Neural cell (in vitro differentiated cells): ENCODE measurements around the gene LRWD1. TPM values are rescaled to one million over a fixed set of nuclear protein-coding genes. Genes with fewer than 3 reads are reported as not detected.

Experiments
- H2AFZ ChIP-seq: fragments of 200-600, 300-800 bp; sonication (generic), shearing (Covaris generic); 2 replicates; pipeline ENCODE4 v1.6.0; 2014; ENCODE audit warnings: low read depth, mild to moderate bottlenecking, antibody characterized with exemption, low read length, moderate library complexity
- H3F3A ChIP-seq: fragments of 200-600 bp; shearing (Covaris generic); 2 replicates; pipeline ENCODE4 v1.6.1; 2016; ENCODE audit warnings: mild to moderate bottlenecking, moderate library complexity, mixed read lengths, antibody characterized with exemption, low read length; ENCODE audit not compliant: insufficient read depth, poor library complexity, severe bottlenecking
- H3K27ac ChIP-seq: fragments of 200-600, 300-800 bp; sonication (generic), shearing (Covaris generic); 2 replicates; pipeline ENCODE4 v1.5.1; 2014; ENCODE audit warnings: mild to moderate bottlenecking, low read length, moderate library complexity
- H3K27me3 ChIP-seq: fragments of 300-800, 200-600 bp; sonication (generic), shearing (Covaris generic); 2 replicates; pipeline ENCODE4 v1.6.0; 2014; ENCODE audit warnings: mild to moderate bottlenecking, low read depth, low read length, moderate library complexity; ENCODE audit not compliant: insufficient read depth
- H3K36me3 ChIP-seq: fragments of 300-800, 200-600 bp; sonication (generic), shearing (Covaris generic); 2 replicates; pipeline ENCODE4 v1.5.1; 2014; ENCODE audit warnings: mild to moderate bottlenecking, antibody characterized with exemption, low read length, moderate library complexity; ENCODE audit not compliant: insufficient read depth
- H3K4me2 ChIP-seq: fragments of 300-800, 200-600 bp; sonication (generic), shearing (Covaris generic); 2 replicates; pipeline ENCODE4 v1.6.0; 2014; ENCODE audit warnings: mild to moderate bottlenecking, low read length
- H3K4me3 ChIP-seq: fragments of 300-800, 200-600 bp; sonication (generic), shearing (Covaris generic); 2 replicates; pipeline ENCODE4 v1.5.1; 2014; ENCODE audit warnings: mild to moderate bottlenecking, low read length, moderate library complexity
- H3K79me2 ChIP-seq: fragments of 200-600 bp; shearing (Covaris generic); replicated peaks from 2 replicates; pipeline ENCODE4 v1.6.0; 2014; ENCODE audit warnings: mild to moderate bottlenecking, low read length, moderate library complexity; ENCODE audit not compliant: insufficient read depth
- H3K9ac ChIP-seq: fragments of 300-800, 200-600 bp; sonication (generic), shearing (Covaris generic); 2 replicates; pipeline ENCODE4 v1.6.1; 2016; ENCODE audit warnings: mild to moderate bottlenecking, low read length, mixed read lengths
- H3K9me2 ChIP-seq: fragments of 200-600 bp; shearing (Covaris generic); 2 replicates; pipeline ENCODE4 v1.6.1; 2016; ENCODE audit warnings: mild to moderate bottlenecking, low read length, mixed read lengths; ENCODE audit not compliant: insufficient read depth
- H3K9me3 ChIP-seq: fragments of 200-600, 300-800 bp; sonication (generic), shearing (Covaris generic); 2 replicates; pipeline ENCODE4 v1.6.1; 2016; ENCODE audit warnings: mild to moderate bottlenecking, mixed run types, low read length, moderate library complexity, mixed read lengths
- H4K20me1 ChIP-seq: fragments of 200-600 bp; shearing (Covaris generic); 2 replicates; pipeline ENCODE4 v1.6.1; 2016; ENCODE audit warnings: mild to moderate bottlenecking, mixed run types; ENCODE audit not compliant: insufficient read depth
- EP300 ChIP-seq: fragments of 450-650 bp; conservative IDR thresholded peaks from 2 replicates; pipeline ENCODE4 v1.6.1; 2014; ENCODE audit warnings: antibody characterized with exemption, mild to moderate bottlenecking, moderate library complexity; ENCODE audit not compliant: poor library complexity, severe bottlenecking
- EZH2 ChIP-seq: fragments of 200-600, 300-800 bp; shearing (Covaris generic), sonication (generic); IDR thresholded peaks from 2 replicates; pipeline ENCODE4 v1.6.1; 2014; ENCODE audit warnings: antibody characterized with exemption, low read length, borderline replicate concordance, mild to moderate bottlenecking; ENCODE audit not compliant: insufficient read depth, poor library complexity, severe bottlenecking
- MXI1 ChIP-seq: fragments of 450-650 bp; conservative IDR thresholded peaks from 2 replicates; pipeline ENCODE4 v1.6.1; 2014; ENCODE audit warnings: antibody characterized with exemption, mild to moderate bottlenecking; ENCODE audit not compliant: poor library complexity, severe bottlenecking
- POLR2AphosphoS5 ChIP-seq: IDR thresholded peaks from 2 replicates; pipeline ENCODE4 v1.6.1; 2012
- RAD21 ChIP-seq: fragments of 450-650 bp; conservative IDR thresholded peaks from 2 replicates; pipeline ENCODE4 v1.6.1; 2014; ENCODE audit warnings: antibody characterized with exemption, mild to moderate bottlenecking, moderate library complexity
- SMC3 ChIP-seq: fragments of 450-650 bp; conservative IDR thresholded peaks from 2 replicates; pipeline ENCODE4 v1.6.1; 2014; ENCODE audit warnings: antibody characterized with exemption, mild to moderate bottlenecking, moderate library complexity; ENCODE audit not compliant: poor library complexity
- TAF1 ChIP-seq: IDR thresholded peaks from 2 replicates; pipeline ENCODE4 v1.6.1; 2012; ENCODE audit warnings: low read depth
- polyA plus RNA-seq: library from polyadenylated mRNA; depleted of rRNA; stranded (reverse); fragments of >200 nt; gene quantifications from 2 replicates; pipeline ENCODE4 v1.2.3, GENCODE V29; 2014
- TF ChIP-seq, protein P1 (sequence below): IDR thresholded peaks from 2 replicates; pipeline ENCODE4 v1.6.1; 2012; ENCODE audit warnings: borderline replicate concordance
- TF ChIP-seq, protein P2 (sequence below): fragments of 450-650 bp; IDR thresholded peaks from 2 replicates; pipeline ENCODE4 v1.5.1; 2014; ENCODE audit warnings: antibody characterized with exemption, mild to moderate bottlenecking, moderate library complexity; ENCODE audit not compliant: poor library complexity, severe bottlenecking

The LRWD1 gene
- polyA plus RNA-seq, 1 donor from 2014 or later = 85.5 TPM

DNA sequence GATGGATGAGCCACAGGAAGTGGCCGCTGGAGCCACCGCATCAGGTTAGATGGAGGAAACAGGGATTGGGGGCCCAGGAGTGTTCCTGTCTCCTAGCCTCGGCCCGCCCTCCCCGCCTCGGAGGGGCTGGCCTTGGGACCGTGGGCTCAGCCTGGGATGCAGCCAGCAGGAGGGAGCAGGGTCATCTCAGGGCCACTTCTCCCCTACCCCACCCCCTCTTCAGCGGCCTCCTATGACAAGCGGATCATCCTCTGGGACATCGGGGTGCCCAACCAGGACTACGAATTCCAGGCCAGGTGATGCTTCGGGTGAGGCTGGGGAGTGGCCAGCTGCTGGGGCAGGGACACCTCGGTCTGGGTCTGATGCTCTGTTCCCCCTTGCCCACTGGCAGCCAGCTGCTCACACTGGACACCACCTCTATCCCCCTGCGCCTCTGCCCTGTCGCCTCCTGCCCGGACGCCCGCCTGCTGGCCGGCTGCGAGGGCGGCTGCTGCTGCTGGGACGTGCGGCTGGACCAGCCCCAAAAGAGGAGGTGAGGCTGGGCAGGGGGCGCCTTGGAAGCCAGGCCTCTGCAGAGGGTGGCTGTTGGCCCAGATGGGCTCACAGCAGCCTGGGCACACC, 4.7 kb downstream of the LRWD1 start:
- Histone ChIP-seq H3K9me2 (no peaks in the 10 kb centered on the region), H4K20me1 (no peaks in the 10 kb centered on the region), H3K9ac (no peak overlapping the region), H3K9me3 (no peaks in the 10 kb centered on the region), H3K4me2 (no peak overlapping the region), H3K4me3 (no peak overlapping the region), H3K79me2 (peaks cover 4% of the 10 kb centered on the region), H3K36me3 (no peaks in the 10 kb centered on the region), H3F3A (no peaks in the 10 kb centered on the region), H2AFZ (no peak overlapping the region), H3K27me3 (no peaks in the 10 kb centered on the region), H3K27ac (no peak overlapping the region)
- TF ChIP-seq SMC3 (no peak), MXI1 (no peak)

DNA sequence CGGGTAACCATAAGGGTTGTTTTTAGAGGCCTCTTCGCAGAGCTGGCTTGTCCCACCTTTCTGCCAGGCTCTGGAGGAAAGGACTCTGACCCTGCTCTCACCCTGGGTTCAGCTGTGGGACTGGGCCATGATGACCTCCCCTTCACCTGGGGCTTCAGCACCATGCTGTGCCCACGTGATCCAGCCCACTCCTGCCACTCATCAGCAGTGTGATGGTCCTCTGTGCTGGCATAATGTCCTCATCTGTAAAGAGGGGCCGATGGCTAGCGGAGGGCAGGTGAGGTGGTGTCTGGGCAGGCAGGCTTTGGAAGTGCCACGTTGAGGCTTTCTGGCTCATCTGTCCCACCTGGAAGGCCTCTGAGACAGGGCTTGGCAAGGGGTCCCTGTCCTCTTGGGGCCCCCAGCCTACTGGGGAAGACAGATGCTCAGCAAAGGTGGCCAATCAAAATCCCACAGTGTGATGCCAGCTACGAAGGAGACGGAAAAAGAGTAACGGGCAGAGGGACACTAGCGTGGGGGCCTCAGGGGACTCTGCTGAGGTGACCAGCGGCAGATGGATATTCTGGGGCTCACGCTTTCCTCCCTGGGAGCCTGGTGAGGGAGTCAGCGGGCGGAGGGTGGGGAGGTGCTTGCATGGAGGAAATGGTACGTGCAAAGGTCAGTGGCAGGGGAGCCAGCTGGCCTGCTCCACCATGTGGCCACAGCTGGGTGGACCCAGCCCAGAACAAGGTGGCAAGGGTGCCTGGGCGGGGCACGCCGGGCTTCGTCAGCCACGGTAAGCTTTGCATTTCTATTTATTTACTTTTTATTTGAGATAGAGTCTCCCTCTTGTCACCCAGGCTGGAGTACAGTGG, 5.4 kb downstream of the LRWD1 start:
- Histone ChIP-seq H3K9ac (no peak overlapping the region), H3K36me3 (no peaks in the 10 kb centered on the region), H3K9me2 (no peaks in the 10 kb centered on the region), H3K79me2 (peaks cover 2% of the 10 kb centered on the region), H4K20me1 (no peaks in the 10 kb centered on the region), H3K9me3 (no peaks in the 10 kb centered on the region), H3K4me3 (no peak overlapping the region), H3F3A (no peaks in the 10 kb centered on the region), H3K4me2 (no peak overlapping the region), H3K27me3 (no peaks in the 10 kb centered on the region), H2AFZ (no peak overlapping the region), H3K27ac (no peak overlapping the region)
- TF ChIP-seq SMC3 = no peak

DNA sequence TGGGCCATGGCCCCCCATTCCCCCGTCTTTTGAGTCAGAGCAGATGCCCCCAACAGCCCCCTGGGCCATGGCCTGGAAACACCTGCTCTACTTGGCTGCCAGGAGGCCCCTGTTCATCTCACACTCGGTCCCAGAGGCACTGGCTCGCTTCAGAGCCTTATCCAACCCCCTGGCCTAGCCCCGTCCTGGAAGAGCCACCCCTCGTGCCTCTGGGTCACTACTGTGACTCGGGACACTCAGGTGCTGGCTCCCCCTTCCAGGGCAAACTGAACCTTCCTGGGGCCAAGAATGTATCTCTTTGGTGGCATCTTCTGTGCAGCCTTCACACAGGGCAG, 7.0 kb downstream of the LRWD1 start:
- H3K4me2 ChIP-seq = no peak overlapping the region
- H3K27me3 ChIP-seq = no peaks in the 10 kb centered on the region
- H3F3A ChIP-seq = no peaks in the 10 kb centered on the region
- no peak overlapping the region for H3K9ac ChIP-seq
- no peak overlapping the region for H2AFZ ChIP-seq
- no peaks in the 10 kb centered on the region for H3K9me2 ChIP-seq
- H3K9me3 ChIP-seq = no peaks in the 10 kb centered on the region
- H3K27ac ChIP-seq = no peak overlapping the region
- no peaks in the 10 kb centered on the region for H3K36me3 ChIP-seq
- no peak overlapping the region for H3K4me3 ChIP-seq
- no peaks in the 10 kb centered on the region for H3K79me2 ChIP-seq
- H4K20me1 ChIP-seq = no peaks in the 10 kb centered on the region
- TF ChIP-seq MXI1 (no peak), EP300 (no peak), EZH2 (no peak), TAF1 (no peak), POLR2AphosphoS5 (no peak), RAD21 (no peak), SMC3 (no peak)
- TF ChIP-seq, protein P1, sequence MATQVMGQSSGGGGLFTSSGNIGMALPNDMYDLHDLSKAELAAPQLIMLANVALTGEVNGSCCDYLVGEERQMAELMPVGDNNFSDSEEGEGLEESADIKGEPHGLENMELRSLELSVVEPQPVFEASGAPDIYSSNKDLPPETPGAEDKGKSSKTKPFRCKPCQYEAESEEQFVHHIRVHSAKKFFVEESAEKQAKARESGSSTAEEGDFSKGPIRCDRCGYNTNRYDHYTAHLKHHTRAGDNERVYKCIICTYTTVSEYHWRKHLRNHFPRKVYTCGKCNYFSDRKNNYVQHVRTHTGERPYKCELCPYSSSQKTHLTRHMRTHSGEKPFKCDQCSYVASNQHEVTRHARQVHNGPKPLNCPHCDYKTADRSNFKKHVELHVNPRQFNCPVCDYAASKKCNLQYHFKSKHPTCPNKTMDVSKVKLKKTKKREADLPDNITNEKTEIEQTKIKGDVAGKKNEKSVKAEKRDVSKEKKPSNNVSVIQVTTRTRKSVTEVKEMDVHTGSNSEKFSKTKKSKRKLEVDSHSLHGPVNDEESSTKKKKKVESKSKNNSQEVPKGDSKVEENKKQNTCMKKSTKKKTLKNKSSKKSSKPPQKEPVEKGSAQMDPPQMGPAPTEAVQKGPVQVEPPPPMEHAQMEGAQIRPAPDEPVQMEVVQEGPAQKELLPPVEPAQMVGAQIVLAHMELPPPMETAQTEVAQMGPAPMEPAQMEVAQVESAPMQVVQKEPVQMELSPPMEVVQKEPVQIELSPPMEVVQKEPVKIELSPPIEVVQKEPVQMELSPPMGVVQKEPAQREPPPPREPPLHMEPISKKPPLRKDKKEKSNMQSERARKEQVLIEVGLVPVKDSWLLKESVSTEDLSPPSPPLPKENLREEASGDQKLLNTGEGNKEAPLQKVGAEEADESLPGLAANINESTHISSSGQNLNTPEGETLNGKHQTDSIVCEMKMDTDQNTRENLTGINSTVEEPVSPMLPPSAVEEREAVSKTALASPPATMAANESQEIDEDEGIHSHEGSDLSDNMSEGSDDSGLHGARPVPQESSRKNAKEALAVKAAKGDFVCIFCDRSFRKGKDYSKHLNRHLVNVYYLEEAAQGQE = no peak
- TF ChIP-seq, protein P2, sequence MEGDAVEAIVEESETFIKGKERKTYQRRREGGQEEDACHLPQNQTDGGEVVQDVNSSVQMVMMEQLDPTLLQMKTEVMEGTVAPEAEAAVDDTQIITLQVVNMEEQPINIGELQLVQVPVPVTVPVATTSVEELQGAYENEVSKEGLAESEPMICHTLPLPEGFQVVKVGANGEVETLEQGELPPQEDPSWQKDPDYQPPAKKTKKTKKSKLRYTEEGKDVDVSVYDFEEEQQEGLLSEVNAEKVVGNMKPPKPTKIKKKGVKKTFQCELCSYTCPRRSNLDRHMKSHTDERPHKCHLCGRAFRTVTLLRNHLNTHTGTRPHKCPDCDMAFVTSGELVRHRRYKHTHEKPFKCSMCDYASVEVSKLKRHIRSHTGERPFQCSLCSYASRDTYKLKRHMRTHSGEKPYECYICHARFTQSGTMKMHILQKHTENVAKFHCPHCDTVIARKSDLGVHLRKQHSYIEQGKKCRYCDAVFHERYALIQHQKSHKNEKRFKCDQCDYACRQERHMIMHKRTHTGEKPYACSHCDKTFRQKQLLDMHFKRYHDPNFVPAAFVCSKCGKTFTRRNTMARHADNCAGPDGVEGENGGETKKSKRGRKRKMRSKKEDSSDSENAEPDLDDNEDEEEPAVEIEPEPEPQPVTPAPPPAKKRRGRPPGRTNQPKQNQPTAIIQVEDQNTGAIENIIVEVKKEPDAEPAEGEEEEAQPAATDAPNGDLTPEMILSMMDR = no peak
